ENCODE data around the gene ARRDC3.

- no peak for TF ChIP-seq CTCF (conservative IDR thresholded peaks at IDR 0.05 in 1 of 2, IDR thresholded peaks at IDR 0.05 in 1 of 2; ENCODE audit: low read depth in 1 of 2, low read length in 2 of 2)
- no peak for TF ChIP-seq EZH2 (IDR thresholded peaks at IDR 0.05; ENCODE audit: low read length, missing control alignments)
These were observed 15.8 kb downstream of the ARRDC3 start for GRCh38 chr5:91367344-91367743.

Data from fibroblast of lung (primary cell).